ENCODE results near the gene PDCD10.

Gene PDCD10

DNA sequence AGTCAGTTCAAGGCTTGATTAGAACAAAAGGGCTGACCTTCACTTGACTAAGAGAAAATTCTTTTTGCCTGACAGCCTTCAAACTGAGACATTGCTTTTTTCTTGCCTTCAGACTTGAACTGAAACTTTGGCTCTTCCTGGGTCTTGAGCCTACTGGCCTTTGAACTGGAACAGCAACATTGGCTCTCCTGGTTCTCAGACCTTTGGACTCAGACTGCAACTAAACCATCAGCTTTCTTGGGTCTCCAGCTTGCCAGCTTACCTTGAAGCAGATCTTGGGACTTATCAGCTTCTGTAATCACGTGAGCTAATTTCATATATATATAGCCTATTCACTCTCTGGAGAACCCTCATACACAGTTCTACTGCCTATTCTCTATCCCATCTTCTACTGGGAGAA is 61.5 kb downstream of the PDCD10 start:
- ATAC-seq: no peak

DNA sequence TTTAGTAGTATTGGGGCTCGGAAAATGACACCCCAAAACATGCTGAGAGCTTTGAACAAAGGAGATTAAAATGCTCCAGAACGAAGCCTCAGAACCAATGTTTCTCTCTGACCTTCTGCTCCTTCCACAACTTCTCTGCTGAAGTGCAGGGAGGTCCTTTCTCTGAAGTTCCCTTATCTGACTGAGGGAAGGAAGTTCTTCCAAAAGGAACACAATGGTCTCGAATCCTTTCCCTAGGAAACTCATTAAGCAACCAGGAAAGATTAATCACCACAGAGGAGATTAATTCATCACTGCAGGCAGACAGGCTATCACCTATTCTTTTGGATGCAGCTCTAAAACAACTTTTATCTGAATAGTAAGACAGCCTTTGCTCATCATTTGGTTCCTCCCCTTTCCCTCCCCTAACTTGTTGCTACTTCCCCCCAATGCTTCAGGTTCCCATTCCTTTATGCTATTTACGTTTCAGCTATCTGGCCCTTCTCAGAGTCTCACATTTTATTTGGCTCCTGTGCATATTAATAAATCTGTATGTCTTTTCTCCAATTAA is 62.7 kb downstream of the PDCD10 start:
- no peak for ATAC-seq

DNA sequence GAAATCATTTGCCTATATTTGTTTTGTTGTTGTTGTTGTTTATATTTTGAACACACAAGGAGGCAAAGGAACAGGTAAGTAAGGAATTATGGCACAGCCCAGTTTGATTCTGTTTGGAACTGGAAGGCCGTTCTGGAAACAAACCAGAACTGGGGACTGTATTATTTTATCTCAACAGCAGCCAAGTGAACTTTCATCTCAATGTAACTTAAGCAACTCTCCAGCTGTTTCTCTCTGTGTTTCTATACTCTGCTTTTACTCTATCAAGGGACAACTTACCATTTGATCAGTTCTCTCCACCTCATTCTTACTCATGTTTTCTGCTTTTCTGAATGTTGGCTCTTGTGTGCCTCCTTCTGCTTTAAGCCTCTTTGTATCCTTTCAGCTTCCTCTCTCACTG is 65.0 kb downstream of the PDCD10 start:
- ATAC-seq: no peak

DNA sequence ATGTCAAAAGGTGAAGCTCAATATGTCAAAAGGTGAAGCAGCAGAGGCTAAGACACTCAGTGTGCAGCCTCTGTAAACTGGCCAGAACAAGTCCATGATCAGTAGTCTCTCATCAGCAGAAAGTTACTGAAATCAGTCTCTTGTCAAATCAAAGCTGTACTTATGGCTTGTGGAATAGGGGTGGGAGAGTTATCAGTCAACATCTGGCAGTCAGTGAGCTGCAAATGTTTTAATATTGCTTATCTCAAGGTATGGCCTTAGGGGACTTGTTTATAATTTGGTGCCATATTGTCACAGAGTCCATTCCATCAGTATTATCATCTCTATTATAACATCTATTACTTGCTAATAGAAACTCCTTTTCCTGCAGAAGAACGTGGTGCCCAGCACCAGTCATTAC is 66.0 kb downstream of the PDCD10 start:
- no peak for ATAC-seq

DNA sequence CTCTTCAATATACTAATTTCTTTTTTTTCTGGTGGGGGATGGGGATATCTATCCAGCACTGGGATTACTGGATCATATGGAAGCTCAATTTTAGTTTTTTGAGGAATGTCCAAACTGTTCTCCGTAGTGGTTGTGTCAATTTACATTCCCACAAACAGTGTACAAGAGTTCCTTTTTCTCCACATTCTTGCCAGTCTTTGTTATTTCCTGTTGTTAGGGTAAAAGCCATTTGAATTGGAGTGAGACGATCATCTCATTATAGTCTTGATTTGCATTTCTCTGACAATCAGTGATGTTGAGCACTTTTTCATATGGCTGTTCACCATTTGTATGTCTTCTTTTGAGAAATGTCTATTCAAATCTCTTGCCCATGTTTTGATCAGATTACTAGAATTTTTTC is 68.1 kb downstream of the PDCD10 start:
- no peak for ATAC-seq

DNA sequence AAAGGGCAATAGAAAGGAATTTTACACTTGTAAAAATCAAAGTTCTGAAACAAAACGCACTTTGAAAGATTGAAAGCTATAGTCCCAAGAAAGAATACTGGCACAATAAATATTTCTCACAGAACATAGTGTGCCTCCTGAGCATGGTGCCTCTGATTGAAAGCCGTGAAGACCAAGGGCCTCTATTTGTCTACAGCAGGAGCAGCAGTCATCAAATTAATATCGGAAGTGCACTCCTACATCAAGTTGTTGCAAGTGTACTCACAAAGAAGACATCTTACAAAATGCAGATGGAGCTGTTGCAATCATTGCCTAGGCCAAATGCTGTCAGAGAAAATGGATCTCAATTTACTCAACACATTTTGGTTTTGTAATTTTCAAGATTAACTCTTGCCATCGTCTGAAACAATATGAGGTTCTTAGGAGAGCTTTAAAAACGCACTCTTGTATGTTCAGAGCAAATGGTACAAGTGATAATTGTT is 71.7 kb downstream of the PDCD10 start:
- ATAC-seq: no peak

DNA sequence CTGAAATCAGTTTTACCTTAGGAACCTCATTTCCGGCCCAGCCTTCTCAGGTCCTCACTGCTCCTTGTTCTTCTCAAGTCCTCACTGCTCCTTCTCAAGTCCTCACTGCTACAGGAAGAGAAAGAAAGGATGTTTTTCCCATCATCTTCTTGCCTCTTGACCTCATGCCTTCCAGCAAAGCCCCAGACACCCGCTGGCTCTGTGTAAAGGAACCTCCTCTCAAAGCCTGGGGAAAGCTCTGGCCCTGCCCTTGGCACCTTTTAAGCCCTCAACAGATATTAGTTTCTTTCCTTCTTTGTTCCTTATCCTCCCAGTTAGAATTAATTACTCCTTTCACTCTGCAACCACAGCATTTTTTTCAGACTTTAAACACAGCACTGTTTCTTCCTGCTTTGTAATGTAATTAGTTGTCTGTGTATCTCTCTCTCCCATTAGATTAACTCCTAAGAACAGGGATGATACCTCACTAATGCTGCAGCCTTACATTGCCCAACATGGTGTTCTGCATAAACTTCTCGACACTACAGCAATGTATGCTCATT is 76.9 kb downstream of the PDCD10 start:
- no peak for ATAC-seq

DNA sequence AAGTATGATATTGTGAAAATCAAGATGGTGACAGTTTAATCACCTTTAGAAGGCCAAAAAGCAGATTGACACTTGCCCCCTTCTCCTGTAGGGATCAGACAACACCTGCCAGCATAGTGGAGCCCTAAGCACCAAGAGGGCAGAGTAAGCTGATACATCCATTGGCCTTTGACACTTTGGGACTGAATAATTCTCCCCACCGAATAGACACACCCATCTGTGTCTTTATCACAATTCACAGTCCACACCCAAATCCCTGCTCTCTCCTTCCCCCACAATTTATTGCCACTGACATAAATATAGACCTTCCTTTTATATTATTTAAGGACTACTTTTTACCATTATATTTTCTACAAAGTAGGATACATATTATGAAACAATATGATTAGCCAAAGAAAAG is 77.9 kb downstream of the PDCD10 start:
- no peak for ATAC-seq

DNA sequence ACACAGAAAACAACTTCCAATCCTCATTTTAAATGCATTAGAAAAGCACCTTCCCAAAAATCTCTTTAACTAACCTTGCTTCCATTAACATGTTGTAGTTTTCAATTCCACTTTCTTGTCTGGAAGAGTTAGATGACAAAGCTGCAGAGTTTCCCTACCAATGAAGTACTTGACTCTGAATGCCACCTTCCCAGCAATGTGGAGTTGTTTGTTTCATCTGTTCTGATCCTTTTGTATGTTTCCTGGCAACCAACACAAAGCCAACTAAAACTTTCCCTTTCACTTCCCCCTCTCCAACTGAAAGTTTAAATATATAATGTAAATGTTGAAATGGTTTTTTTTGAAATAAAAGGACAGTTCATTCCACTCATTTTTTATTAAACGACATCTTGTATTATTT is 80.9 kb downstream of the PDCD10 start, which contains the start of gene WDR49:
Gene WDR49 (minus strand): TSS at position 183 of the 400 bp plus-strand sequence. CDS start 517 bp downstream, outside the sequence.
- no peak for ATAC-seq

DNA sequence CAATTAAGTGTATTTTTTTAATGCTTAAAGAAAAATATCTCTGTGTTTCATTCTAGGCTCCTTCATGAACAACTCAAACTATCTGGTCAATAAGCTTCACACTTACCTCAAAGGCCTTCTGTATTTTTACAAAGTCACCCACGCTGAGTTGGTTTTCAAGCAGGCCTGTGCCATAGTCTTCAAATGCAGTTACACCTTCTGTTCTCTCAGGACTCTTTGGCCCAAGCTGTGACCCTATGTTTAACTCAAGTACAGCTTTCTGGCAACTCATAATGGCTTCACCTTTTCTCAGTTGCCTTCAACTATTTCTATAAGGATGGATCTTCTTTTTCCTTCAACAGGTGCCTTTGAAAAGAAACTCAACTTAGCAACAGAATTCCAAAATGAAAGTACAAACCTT is 81.5 kb downstream of the PDCD10 start:
- ATAC-seq: no peak

DNA sequence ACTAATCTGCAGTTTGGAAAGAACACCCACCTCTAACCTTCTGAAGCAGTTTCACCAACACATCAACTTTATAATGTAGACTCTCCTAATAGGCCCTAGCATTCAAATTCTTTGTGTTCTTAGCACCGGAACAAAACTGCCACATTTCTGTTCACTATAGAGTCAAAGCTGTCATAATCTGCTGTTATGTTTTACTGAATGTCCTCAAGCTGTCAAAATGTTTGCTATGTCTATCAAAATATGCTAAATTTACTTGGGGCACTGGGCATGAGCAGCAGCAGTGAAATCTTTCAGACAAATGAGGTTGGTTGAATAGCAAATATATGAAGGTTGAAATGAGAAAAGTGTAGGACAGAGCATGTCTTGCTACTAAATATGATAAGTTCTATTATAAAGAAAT is 82.9 kb downstream of the PDCD10 start:
- ATAC-seq: no peak

DNA sequence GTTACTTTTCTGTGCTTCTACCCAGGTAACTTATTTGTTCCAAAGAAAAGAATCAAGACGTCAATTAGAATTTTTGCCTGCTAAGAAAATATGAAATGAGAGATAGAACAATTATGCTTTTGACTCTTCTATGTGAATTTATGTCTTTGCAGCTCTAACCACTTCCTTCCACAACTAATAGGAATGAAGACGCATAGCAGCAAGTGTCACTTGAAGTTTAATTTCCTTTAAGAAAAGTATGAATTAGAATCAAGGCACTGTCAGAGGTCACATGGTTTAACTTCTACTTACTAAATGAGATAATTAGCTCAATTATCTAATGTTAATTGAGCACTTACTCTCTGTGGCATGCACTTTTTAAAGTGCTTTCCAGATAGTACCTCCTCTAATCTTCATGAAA is 84.2 kb downstream of the PDCD10 start:
- ATAC-seq: no peak

DNA sequence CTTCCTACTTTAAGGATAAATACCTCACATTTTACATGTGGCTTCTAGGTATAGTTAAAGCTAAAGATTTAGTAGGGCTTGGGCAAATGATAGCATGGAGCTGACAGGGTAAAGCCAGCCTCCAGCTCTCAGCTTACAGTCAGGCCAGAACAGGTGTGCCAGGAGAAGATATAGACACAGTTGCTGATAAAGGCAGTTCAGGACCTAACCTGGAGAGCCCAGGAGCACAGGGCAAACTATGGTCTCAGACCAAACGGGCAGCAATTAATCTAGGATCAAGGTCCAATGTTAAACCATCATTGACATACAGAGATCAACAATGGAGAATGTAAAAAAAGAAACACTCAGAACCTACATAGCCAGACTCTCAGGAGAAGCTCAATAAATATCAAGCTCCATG is 84.9 kb downstream of the PDCD10 start:
- no peak for ATAC-seq

DNA sequence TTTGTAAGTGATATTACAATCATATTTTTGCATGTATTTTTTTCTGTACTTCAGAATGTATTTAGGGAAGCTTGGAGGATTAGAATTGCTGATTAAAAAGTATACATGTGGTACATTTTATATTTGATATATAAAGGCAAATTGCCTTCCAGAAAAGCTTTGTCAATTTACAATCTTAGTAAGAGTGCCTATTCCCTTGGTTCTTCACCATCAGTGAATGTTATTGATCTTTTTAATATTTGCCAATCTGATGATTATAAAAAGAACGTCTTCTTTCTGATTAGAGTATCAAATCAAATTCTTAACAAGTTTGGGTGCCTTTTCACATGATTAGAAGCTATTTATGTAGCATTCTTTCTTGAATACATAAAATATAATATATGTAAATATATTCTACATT is 90.1 kb downstream of the PDCD10 start:
- no peak for ATAC-seq
